Astrocyte of the spinal cord (primary cell): ENCODE results near the gene SEC24D.
"Not testable (repeated sequence)": the region's sequence is repeated elsewhere in the genome, so short reads cannot be mapped to it uniquely, and the experiment has no call there.

ENCODE experiments used
- DNase-seq: peaks from one replicate; pipeline ENCODE4 v3.0.0; 2011; ENCODE audit warnings: low read depth, low spot score
- H3K4me3 ChIP-seq: 2 replicates; pipeline ENCODE4 v1.5.1; 2011; ENCODE audit warnings: low read depth, mild to moderate bottlenecking, low read length, moderate library complexity
- in situ Hi-C: cut with HindIII; loops from 2 replicates; pipeline ENCODE4 v1.10.0; 2017; ENCODE audit warnings: low sequenced_read_pairs
- TF ChIP-seq, protein P1 (sequence below): IDR thresholded peaks from 2 replicates; pipeline ENCODE4 v1.5.1; 2012; ENCODE audit warnings: low read depth, mild to moderate bottlenecking, low read length, inconsistent platforms

Gene SEC24D

GRCh38 chr4:118801895-118802575 lies 33.9 kb downstream of the SEC24D start:
- TF ChIP-seq, protein P1, sequence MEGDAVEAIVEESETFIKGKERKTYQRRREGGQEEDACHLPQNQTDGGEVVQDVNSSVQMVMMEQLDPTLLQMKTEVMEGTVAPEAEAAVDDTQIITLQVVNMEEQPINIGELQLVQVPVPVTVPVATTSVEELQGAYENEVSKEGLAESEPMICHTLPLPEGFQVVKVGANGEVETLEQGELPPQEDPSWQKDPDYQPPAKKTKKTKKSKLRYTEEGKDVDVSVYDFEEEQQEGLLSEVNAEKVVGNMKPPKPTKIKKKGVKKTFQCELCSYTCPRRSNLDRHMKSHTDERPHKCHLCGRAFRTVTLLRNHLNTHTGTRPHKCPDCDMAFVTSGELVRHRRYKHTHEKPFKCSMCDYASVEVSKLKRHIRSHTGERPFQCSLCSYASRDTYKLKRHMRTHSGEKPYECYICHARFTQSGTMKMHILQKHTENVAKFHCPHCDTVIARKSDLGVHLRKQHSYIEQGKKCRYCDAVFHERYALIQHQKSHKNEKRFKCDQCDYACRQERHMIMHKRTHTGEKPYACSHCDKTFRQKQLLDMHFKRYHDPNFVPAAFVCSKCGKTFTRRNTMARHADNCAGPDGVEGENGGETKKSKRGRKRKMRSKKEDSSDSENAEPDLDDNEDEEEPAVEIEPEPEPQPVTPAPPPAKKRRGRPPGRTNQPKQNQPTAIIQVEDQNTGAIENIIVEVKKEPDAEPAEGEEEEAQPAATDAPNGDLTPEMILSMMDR, result no peak
- in situ Hi-C loops, result no loop called here
- no peak overlapping the region for H3K4me3 ChIP-seq
- no peak for DNase-seq

GRCh38 chr4:118799231-118799942 lies 36.5 kb downstream of the SEC24D start:
- in situ Hi-C loops, result no loop called here

GRCh38 chr4:118798658-118799057 lies 37.3 kb downstream of the SEC24D start:
- TF ChIP-seq, protein P1, result peak; percentile 17
- H3K4me3 ChIP-seq, result no peak overlapping the region
- in situ Hi-C loops, result no loop called here
- no peak for DNase-seq

More at GRCh38 chr4:118799231-118799942, 36.5 kb downstream of the SEC24D start:
- no peak for DNase-seq
- TF ChIP-seq, protein P1, result no peak
- H3K4me3 ChIP-seq, result no peak overlapping the region

DNA sequence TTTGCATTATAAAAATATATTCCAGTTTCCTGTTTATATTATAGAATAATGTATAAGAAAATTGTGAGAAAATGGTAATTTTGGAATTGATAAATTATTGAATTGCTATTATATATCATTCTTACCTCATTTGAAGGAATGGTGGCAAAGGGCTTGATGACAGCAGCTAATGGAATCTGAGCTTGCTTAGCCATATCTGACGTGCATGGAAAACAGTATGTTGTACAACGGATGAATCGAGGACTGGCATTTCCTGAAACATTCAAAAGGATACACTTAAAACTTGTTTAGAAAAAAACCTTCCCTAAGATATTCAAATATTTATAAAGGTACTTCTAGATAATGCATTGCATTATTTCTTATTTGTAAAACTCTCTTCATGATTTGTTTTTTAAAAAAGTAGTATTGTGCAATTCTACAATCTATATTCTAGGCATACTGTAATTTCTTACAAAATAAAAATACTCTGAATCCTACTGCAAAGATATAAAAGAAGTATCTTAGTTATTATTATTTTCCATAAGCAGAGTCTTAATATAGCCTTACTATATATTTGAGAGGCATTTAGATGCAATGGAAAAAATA lies 38.3 kb downstream of the SEC24D start:
- in situ Hi-C loops, result no loop called here
- TF ChIP-seq, protein P1, result no peak
- H3K4me3 ChIP-seq, result no peak overlapping the region
- DNase-seq, result peak; percentile 35

GRCh38 chr4:118791690-118792446 lies 44.1 kb downstream of the SEC24D start:
- in situ Hi-C loops, H3K4me3 ChIP-seq, DNase-seq: not testable (repeated sequence)

- H3K4me3 ChIP-seq, result no peak overlapping the region
- TF ChIP-seq, protein P1, result no peak
- in situ Hi-C loops, result no loop called here
- DNase-seq, result no peak
Measured at GRCh38 chr4:118790544-118790943, 45.4 kb downstream of the SEC24D start.
